SH-SY5Y (cell line): ENCODE results near the gene GALNT1.

Experiments used
- GATA2 ChIP-seq: IDR thresholded peaks from 2 replicates; pipeline ENCODE4 v1.6.1; 2011; ENCODE audit warnings: mild to moderate bottlenecking, low read depth, low read length
- GATA3 ChIP-seq: IDR thresholded peaks from 2 replicates; pipeline ENCODE4 v1.6.1; 2011; ENCODE audit warnings: low read depth, mild to moderate bottlenecking, low read length, moderate library complexity

GRCh38 chr18:35604369-35604768 lies 22.8 kb downstream of the GALNT1 start:
- TF ChIP-seq GATA2 (no peak), GATA3 (no peak)
